GM12878 (cell line): ENCODE results near the gene KCNQ1. TPM values are rescaled to one million over a fixed set of nuclear protein-coding genes. Genes with fewer than 3 reads are reported as not detected.

Experiments used
- ATAC-seq: fragments of 200-7000 bp; cut with Tn5 transposase; 3 replicates; pipeline ENCODE4 v1.9.1; 2020; ENCODE audit warnings: mild to moderate bottlenecking, moderate library complexity
- BruUV-seq: library from RNA; stranded (reverse); fragments of 400-500 nt; replicated peaks from 2 replicates; lab custom pipeline; 2021; lab: Mats Ljungman, UMichigan
- CTCF ChIA-PET: fragments of 300-600 bp; sonication (Branson Sonifier 250); formaldehyde crosslinking; extraction: SDS; loops from one replicate; lab custom pipeline; 2021; ENCODE audit warnings: inconsistent platforms; lab: Yijun Ruan, JAX
- POLR2A ChIA-PET: fragments of 350-600 bp; formaldehyde crosslinking; extraction: SDS; loops from one replicate; lab custom pipeline; 2021; ENCODE audit warnings: inconsistent platforms; lab: Charles Lee
- RAD21 ChIA-PET: fragments of 300-600 bp; sonication (Branson Sonifier 250); formaldehyde crosslinking; loops from one replicate; lab custom pipeline; 2023; ENCODE audit warnings: antibody characterized with exemption; ENCODE audit not compliant: unreplicated experiment; lab: Charles Lee
- SMC1A ChIA-PET: fragments of 300-600 bp; sonication (Branson Sonifier 250); formaldehyde crosslinking; loops from one replicate; lab custom pipeline; 2023; ENCODE audit not compliant: unreplicated experiment, uncharacterized antibody; lab: Charles Lee
- DNase-seq: peaks from one replicate; pipeline ENCODE4 v3.0.0-alpha.2; 2011; ENCODE audit warnings: low read depth, low spot score
- FAIRE-seq: peaks from 3 replicates; lab custom pipeline; 2011; peaks lifted over from hg19 to GRCh38; lab: Jason Lieb, UNC
- H2AFZ ChIP-seq: 2 replicates; pipeline ENCODE4 v1.6.0; 2011; ENCODE audit warnings: low read depth, low read length, control low read depth; ENCODE audit not compliant: control insufficient read depth
- H3K27ac ChIP-seq: 2 replicates; pipeline ENCODE4 v1.5.1; 2011; ENCODE audit warnings: control low read depth; ENCODE audit not compliant: control insufficient read depth, insufficient read depth
- H3K27me3 ChIP-seq, 2 experiments: replicated peaks in 1 of 2; 2 replicates each; pipeline versions ENCODE4 v1.6.0 to v1.6.1; 2011; ENCODE audit warnings: low read length in 1 of 2; ENCODE audit not compliant: control insufficient read depth in 2 of 2, insufficient read depth in 2 of 2
- H3K36me3 ChIP-seq, 2 experiments: 2 replicates each; pipeline ENCODE4 v1.5.1; 2011; ENCODE audit warnings: low read length in 1 of 2; ENCODE audit not compliant: control insufficient read depth in 2 of 2, insufficient read depth in 2 of 2
- H3K4me1 ChIP-seq: 2 replicates; pipeline ENCODE4 v1.6.1; 2011; ENCODE audit warnings: mild to moderate bottlenecking, low read length, moderate library complexity, mixed read lengths; ENCODE audit not compliant: control insufficient read depth, insufficient read depth
- H3K4me2 ChIP-seq: 2 replicates; pipeline ENCODE4 v1.6.0; 2011; ENCODE audit warnings: control low read depth; ENCODE audit not compliant: control insufficient read depth, insufficient read depth
- H3K4me3 ChIP-seq: fragments of 200-600 bp; sonication (generic); 2 replicates; pipeline ENCODE4 v1.5.1; 2016
- H3K79me2 ChIP-seq: 2 replicates; pipeline ENCODE4 v1.6.0; 2011; ENCODE audit warnings: low read length; ENCODE audit not compliant: control insufficient read depth, insufficient read depth
- H3K9ac ChIP-seq: 2 replicates; pipeline ENCODE4 v1.8.0; 2011; ENCODE audit warnings: low read length, control low read depth, mixed read lengths; ENCODE audit not compliant: control insufficient read depth, insufficient read depth
- H3K9me3 ChIP-seq: replicated peaks from 3 replicates; pipeline ENCODE4 v1.5.1; 2011; ENCODE audit warnings: mild to moderate bottlenecking, low read length; ENCODE audit not compliant: control insufficient read depth, insufficient read depth
- H4K20me1 ChIP-seq: 2 replicates; pipeline ENCODE4 v1.6.0; 2011; ENCODE audit not compliant: control insufficient read depth, insufficient read depth
- BMI1 ChIP-seq: fragments of 450-650 bp; IDR thresholded peaks from 2 replicates; pipeline ENCODE4 v1.6.1; 2016; ENCODE audit warnings: mild to moderate bottlenecking, moderate library complexity, borderline replicate concordance
- CBX3 ChIP-seq: fragments of 200-600 bp; sonication (generic); IDR thresholded peaks from 2 replicates; pipeline ENCODE4 v1.6.1; 2016; ENCODE audit warnings: low read depth, borderline replicate concordance
- CEBPZ ChIP-seq: fragments of 150-350 bp; IDR thresholded peaks from 2 replicates; pipeline ENCODE4 v1.6.1; 2016; ENCODE audit warnings: low read depth, low read length
- EP300 ChIP-seq, 2 experiments: fragments of 150-350 bp in 1 of 2; IDR thresholded peaks; 2 replicates each; pipeline ENCODE4 v1.6.1; 2011 to 2012; ENCODE audit warnings: low read depth in 2 of 2, low read length in 2 of 2, borderline replicate concordance in 1 of 2, improper control_type of control experiment in 1 of 2, inconsistent platforms in 1 of 2; ENCODE audit not compliant: control insufficient read depth in 1 of 2
- EZH2 ChIP-seq: IDR thresholded peaks from 2 replicates; pipeline ENCODE4 v1.6.1; 2012; ENCODE audit warnings: low read depth, mild to moderate bottlenecking, control low read depth, inconsistent platforms, low read length, borderline replicate concordance; ENCODE audit not compliant: control insufficient read depth
- KDM1A ChIP-seq: fragments of 200-600 bp; sonication (generic); IDR thresholded peaks from 2 replicates; pipeline ENCODE4 v1.6.1; 2016; ENCODE audit warnings: borderline replicate concordance
- RB1 ChIP-seq: fragments of 450-650 bp; formaldehyde crosslinking; IDR thresholded peaks from 2 replicates; pipeline ENCODE4 v1.6.1; 2017; ENCODE audit warnings: mild to moderate bottlenecking, borderline replicate concordance
- SMAD1 ChIP-seq: fragments of 450-650 bp; IDR thresholded peaks from 2 replicates; pipeline ENCODE4 v1.6.1; 2018; ENCODE audit warnings: mild to moderate bottlenecking, low read depth; ENCODE audit not compliant: partially characterized antibody
- SP1 ChIP-seq: IDR thresholded peaks from one replicate; pipeline ENCODE4 v1.6.1; 2011; ENCODE audit warnings: low read depth, low read length
- whole genome bisulfite sequencing: methylation state at CpG from one replicate; pipeline ENCODE4 v1.1.6; 2016; ENCODE audit warnings: low lambda C conversion rate; ENCODE audit not compliant: insufficient replicate concordance, insufficient coverage; ENCODE audit errors: missing lambda C conversion rate; 5-methylcytosine and 5-hydroxymethylcytosine counted together
- in situ Hi-C: fragments of 300-500 bp; cut with MboI; formaldehyde crosslinking; loops from 9 replicates; pipeline ENCODE4 v1.14.3; 2018; ENCODE audit warnings: mixed read lengths
- intact Hi-C: fragments of 100-400 bp; cut with micrococcal nuclease; formaldehyde crosslinking; loops from one replicate; pipeline ENCODE4 v1.14.2; 2022; ENCODE audit not compliant: unreplicated experiment
- polyA plus RNA-seq, 11 experiments: library from polyadenylated mRNA; depleted of rRNA in 4 of 11; unstranded in 6 of 11; stranded (reverse) in 5 of 11; fragments of >200 nt; fragmentation: Nextera tagmentation in 4 of 11; fragmentation: Illumina TruSeq in 1 of 11; extraction: Ambion mirVana in 4 of 11; extraction: Trizol in 1 of 11; gene quantifications; 1 replicate in 1 of 11; 2 replicates in 10 of 11; pipeline versions ENCODE4 v1.2.1 to v1.2.3, GENCODE V29; 2011 to 2016; ENCODE audit warnings: inconsistent platforms in 2 of 11, missing spikeins in 2 of 11, low read depth in 1 of 11
- total RNA-seq, 4 experiments: library from RNA; depleted of rRNA in 3 of 4; stranded (reverse); fragments of >200 nt in 3 of 4; fragmentation: Illumina TruSeq in 1 of 4; extraction: Trizol in 1 of 4; gene quantifications; 2 replicates each; pipeline versions ENCODE4 v1.2.1 to v1.2.3, GENCODE V29; 2013 to 2021
- TF ChIP-seq, protein P1 (sequence below): IDR thresholded peaks from 2 replicates; pipeline ENCODE4 v1.6.1; 2011; ENCODE audit warnings: borderline replicate concordance, low read depth, mild to moderate bottlenecking, moderate library complexity, low read length; ENCODE audit not compliant: insufficient read depth, poor library complexity, severe bottlenecking

Gene KCNQ1
- total and polyA plus RNA-seq, 10 of the 15 experiments (the other 5 are each of a cell fraction or from before 2014, with no cell fraction given), result 0.03 to 0.15 (median 0.12) TPM; not detected in 7

DNA sequence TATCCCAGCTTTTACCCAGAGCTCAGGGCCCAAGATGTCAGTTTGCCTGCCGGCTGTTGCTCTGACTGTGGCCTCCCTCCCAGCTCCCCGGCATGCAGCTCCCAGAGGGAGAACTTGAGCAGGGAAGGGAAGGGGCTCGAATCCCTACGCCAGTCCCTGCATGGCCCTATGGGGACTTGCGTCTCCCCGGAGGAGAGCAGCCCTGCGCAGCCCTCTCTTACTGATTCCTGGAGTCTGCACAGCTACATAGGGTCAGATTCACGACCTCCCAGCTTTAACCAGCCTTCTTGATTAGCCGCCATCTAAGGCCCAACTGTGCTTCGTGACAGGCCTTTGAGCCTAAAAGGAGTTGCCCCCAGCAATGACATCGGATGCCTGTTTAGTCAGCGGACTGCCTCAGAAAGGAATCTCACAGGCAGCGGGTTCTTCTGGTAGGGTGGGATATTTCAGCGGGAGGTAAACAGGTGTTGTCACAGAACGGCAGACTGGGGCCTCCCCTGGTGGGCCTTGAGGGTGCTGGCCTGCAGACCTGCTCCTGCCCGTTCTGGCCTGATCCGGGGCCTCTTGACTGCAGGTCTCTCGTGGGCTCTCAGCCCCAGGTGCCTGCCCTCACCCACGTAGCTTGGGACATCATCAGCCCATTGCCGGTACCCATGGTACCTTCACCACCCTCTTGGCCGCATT is 298.8 kb downstream of the KCNQ1 start:
- no peak for FAIRE-seq
- no peaks in the 10 kb centered on the region for H3K4me1 ChIP-seq
- in situ Hi-C loops, result no loop called here
- H3K27ac ChIP-seq, result no peak overlapping the region
- no TSS peak for BruUV-seq
- H3K9me3 ChIP-seq, result no peaks in the 10 kb centered on the region
- ChIA-PET CTCF (no interaction called here), SMC1A (no interaction called here)
- H3K27me3 ChIP-seq, result no peaks in the 10 kb centered on the region; a peak in 1 of 4 replicates
- TF ChIP-seq EZH2, result no peak
- TF ChIP-seq, all 136 proteins: peak for 0
- Histone ChIP-seq H3K4me2 (no peak overlapping the region), H3K79me2 (no peaks in the 10 kb centered on the region), H3K4me3 (no peak overlapping the region), H3K36me3 (no peaks in the 10 kb centered on the region), H4K20me1 (no peaks in the 10 kb centered on the region), H3K9ac (no peak overlapping the region), H2AFZ (no peak overlapping the region)
- no peak for ATAC-seq
- ChIA-PET RAD21 (no interaction called here), POLR2A (no interaction called here)
- WGBS, result 44% methylated on average over 21 of the region's 21 CpGs
- no peak for DNase-seq
- intact Hi-C loops, result no loop called here

- Histone ChIP-seq H3K9me3 (no peaks in the 10 kb centered on the region), H3K79me2 (no peaks in the 10 kb centered on the region), H3K4me1 (no peaks in the 10 kb centered on the region), H3K4me3 (no peak overlapping the region), H3K36me3 (no peaks in the 10 kb centered on the region), H3K27me3 (no peaks in the 10 kb centered on the region; a peak in 1 of 4 replicates), H2AFZ (no peak overlapping the region), H3K9ac (no peak overlapping the region), H3K4me2 (no peak overlapping the region), H4K20me1 (no peaks in the 10 kb centered on the region), H3K27ac (no peak overlapping the region)
- BruUV-seq, result no TSS peak
- 79% methylated on average over 9 of the region's 9 CpGs for WGBS
- intact Hi-C loops (no loop called here), in situ Hi-C loops (no loop called here)
- SMC1A ChIA-PET, result no interaction called here
- CTCF ChIA-PET, result no interaction called here
- no peak for ATAC-seq
- TF ChIP-seq KDM1A (no peak), SMAD1 (no peak), EP300 (IDR thresholded peaks at IDR 0.05; ENCODE audit: borderline replicate concordance in 1 of 2, control insufficient read depth in 1 of 2, low read depth in 2 of 2, low read length in 2 of 2) (no peak), CBX3 (no peak), CEBPZ (no peak), BMI1 (no peak), SP1 (no peak), RB1 (no peak)
- TF ChIP-seq, protein P1, sequence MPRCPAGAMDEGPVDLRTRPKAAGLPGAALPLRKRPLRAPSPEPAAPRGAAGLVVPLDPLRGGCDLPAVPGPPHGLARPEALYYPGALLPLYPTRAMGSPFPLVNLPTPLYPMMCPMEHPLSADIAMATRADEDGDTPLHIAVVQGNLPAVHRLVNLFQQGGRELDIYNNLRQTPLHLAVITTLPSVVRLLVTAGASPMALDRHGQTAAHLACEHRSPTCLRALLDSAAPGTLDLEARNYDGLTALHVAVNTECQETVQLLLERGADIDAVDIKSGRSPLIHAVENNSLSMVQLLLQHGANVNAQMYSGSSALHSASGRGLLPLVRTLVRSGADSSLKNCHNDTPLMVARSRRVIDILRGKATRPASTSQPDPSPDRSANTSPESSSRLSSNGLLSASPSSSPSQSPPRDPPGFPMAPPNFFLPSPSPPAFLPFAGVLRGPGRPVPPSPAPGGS, result no peak
- no peak for DNase-seq
- RAD21 ChIA-PET, result no interaction called here
- POLR2A ChIA-PET, result no interaction called here
- no peak for FAIRE-seq
Measured at GRCh38 chr11:2744166-2744565, 299.4 kb downstream of the KCNQ1 start.
